ENCODE data around the gene ATP6V1B1. TPM values are rescaled to one million over a fixed set of nuclear protein-coding genes. Genes with fewer than 3 reads are reported as not detected.

The ATP6V1B1 gene
- total RNA-seq, 2 donors from 2014 or later, result 1.4 to 4.4 TPM

- Histone ChIP-seq H3K4me3 (no peak overlapping the region), H3K36me3 (no peaks in the 10 kb centered on the region), H3K4me1 (ENCODE audit: control insufficient read depth in 1 of 2, low read depth in 2 of 2) (no peaks in the 10 kb centered on the region), H3K9me3 (no peaks in the 10 kb centered on the region), H3K27ac (no peak overlapping the region), H3K27me3 (replicated peaks; ENCODE audit: insufficient read depth) (peaks cover 7% of the 10 kb centered on the region)
- no peak for TF ChIP-seq CTCF (IDR thresholded peaks at IDR 0.05)
- DNase-seq (ENCODE audit: low spot score) (no peak), ATAC-seq (ENCODE audit: insufficient number of reproducible peaks, low FRiP score, low read depth) (no peak)
Measured at GRCh38 chr2:70936165-70936978, 672 bp downstream of the ATP6V1B1 start.

GRCh38 chr2:70936979-70937811 is 1.5 kb downstream of the ATP6V1B1 start:
- no peak overlapping the region for H3K4me3 ChIP-seq
- ATAC-seq (ENCODE audit: insufficient number of reproducible peaks, low FRiP score, low read depth) (no peak), DNase-seq (ENCODE audit: low spot score) (no peak)
- no peak for TF ChIP-seq CTCF (IDR thresholded peaks at IDR 0.05)
- no peaks in the 10 kb centered on the region for H3K4me1 ChIP-seq (ENCODE audit: control insufficient read depth in 1 of 2, low read depth in 2 of 2)
- H3K27me3 ChIP-seq (replicated peaks; ENCODE audit: insufficient read depth), result peaks cover 7% of the 10 kb centered on the region
- no peak overlapping the region for H3K27ac ChIP-seq
- H3K9me3 ChIP-seq, result no peaks in the 10 kb centered on the region
- no peaks in the 10 kb centered on the region for H3K36me3 ChIP-seq

GRCh38 chr2:70937866-70938585 is 2.3 kb downstream of the ATP6V1B1 start:
- no peaks in the 10 kb centered on the region for H3K36me3 ChIP-seq
- no peak overlapping the region for H3K27ac ChIP-seq
- ATAC-seq (ENCODE audit: insufficient number of reproducible peaks, low FRiP score, low read depth), result no peak
- no peaks in the 10 kb centered on the region for H3K9me3 ChIP-seq
- H3K4me1 ChIP-seq (ENCODE audit: control insufficient read depth in 1 of 2, low read depth in 2 of 2), result no peaks in the 10 kb centered on the region
- H3K27me3 ChIP-seq (replicated peaks; ENCODE audit: insufficient read depth), result peaks cover 7% of the 10 kb centered on the region
- TF ChIP-seq CTCF (IDR thresholded peaks at IDR 0.05), result no peak
- no peak overlapping the region for H3K4me3 ChIP-seq
- DNase-seq (ENCODE audit: low spot score), result no peak

GRCh38 chr2:70938586-70938950 is 2.9 kb downstream of the ATP6V1B1 start:
- ATAC-seq (ENCODE audit: insufficient number of reproducible peaks, low FRiP score, low read depth) (no peak), DNase-seq (ENCODE audit: low spot score) (no peak)
- no peak overlapping the region for H3K27ac ChIP-seq
- no peak for TF ChIP-seq CTCF (IDR thresholded peaks at IDR 0.05)
- no peaks in the 10 kb centered on the region for H3K4me1 ChIP-seq (ENCODE audit: control insufficient read depth in 1 of 2, low read depth in 2 of 2)
- no peaks in the 10 kb centered on the region for H3K9me3 ChIP-seq
- H3K4me3 ChIP-seq, result no peak overlapping the region
- peaks cover 7% of the 10 kb centered on the region for H3K27me3 ChIP-seq (replicated peaks; ENCODE audit: insufficient read depth)
- no peaks in the 10 kb centered on the region for H3K36me3 ChIP-seq
